HepG2 (cell line): Measurements from ENCODE around the gene ZNF615. TPM values are rescaled to one million over a fixed set of nuclear protein-coding genes. Genes with fewer than 3 reads are reported as not detected.

ENCODE experiments used
- ARHGAP35 ChIP-seq: sonication (generic); formaldehyde crosslinking; IDR thresholded peaks from 2 replicates; pipeline ENCODE4 v1.9.0; 2022; ENCODE audit warnings: mild to moderate bottlenecking, inconsistent platforms, moderate library complexity, missing genetic modification reagents, borderline replicate concordance
- BCL6 ChIP-seq: IDR thresholded peaks from 2 replicates; pipeline ENCODE4 v1.6.1; 2016; ENCODE audit warnings: missing genetic modification reagents, missing compliant biosample characterization
- CC2D1A ChIP-seq: sonication (generic); formaldehyde crosslinking; IDR thresholded peaks from 2 replicates; pipeline ENCODE4 v1.8.1; 2023; ENCODE audit warnings: mild to moderate bottlenecking, missing genetic modification reagents
- FOXA3 ChIP-seq: IDR thresholded peaks from 2 replicates; pipeline ENCODE4 v1.6.1; 2016; ENCODE audit warnings: missing genetic modification reagents, missing compliant biosample characterization
- HNRNPLL ChIP-seq: fragments of 200-400 bp; formaldehyde crosslinking; IDR thresholded peaks from 2 replicates; pipeline ENCODE4 v1.6.1; 2017; ENCODE audit warnings: mild to moderate bottlenecking, low read depth, low read length; ENCODE audit not compliant: poor library complexity, severe bottlenecking
- HOXA3 ChIP-seq: sonication (generic); formaldehyde crosslinking; IDR thresholded peaks from 2 replicates; pipeline ENCODE4 v1.5.0; 2020; ENCODE audit warnings: missing genetic modification reagents
- MTF1 ChIP-seq: sonication (generic); formaldehyde crosslinking; IDR thresholded peaks from 2 replicates; pipeline ENCODE4 v1.5.0; 2020; ENCODE audit warnings: missing genetic modification reagents
- PAXIP1 ChIP-seq: sonication (generic); formaldehyde crosslinking; conservative IDR thresholded peaks from 2 replicates; pipeline ENCODE4 v1.4.0; 2020; ENCODE audit warnings: mild to moderate bottlenecking, missing genetic modification reagents, moderate library complexity
- TCF7 ChIP-seq: sonication (generic); IDR thresholded peaks from 2 replicates; pipeline ENCODE4 v1.6.1; 2016; ENCODE audit warnings: antibody characterized with exemption, low read depth
- U2AF2 ChIP-seq: fragments of 200-400 bp; formaldehyde crosslinking; IDR thresholded peaks from 2 replicates; pipeline ENCODE4 v1.6.1; 2017; ENCODE audit warnings: low read depth, mild to moderate bottlenecking, low read length
- ZNF430 ChIP-seq: sonication (generic); formaldehyde crosslinking; IDR thresholded peaks from 2 replicates; pipeline ENCODE4 v1.9.0; 2021; ENCODE audit warnings: mild to moderate bottlenecking, missing genetic modification reagents
- ZNF530 ChIP-seq: sonication (generic); formaldehyde crosslinking; IDR thresholded peaks from 2 replicates; pipeline ENCODE4 v1.5.0; 2020; ENCODE audit warnings: low read depth, mild to moderate bottlenecking, missing genetic modification reagents
- ZNF564 ChIP-seq: sonication (generic); formaldehyde crosslinking; IDR thresholded peaks from 2 replicates; pipeline ENCODE4 v1.8.1; 2023; ENCODE audit warnings: mild to moderate bottlenecking, missing genetic modification reagents
- ZNF724P ChIP-seq: sonication (generic); formaldehyde crosslinking; IDR thresholded peaks from 2 replicates; pipeline ENCODE4 v1.8.0; 2022; ENCODE audit warnings: missing genetic modification reagents, borderline replicate concordance
- ZNF878 ChIP-seq: sonication (generic); formaldehyde crosslinking; IDR thresholded peaks from 2 replicates; pipeline ENCODE4 v1.8.1; 2023; ENCODE audit warnings: mild to moderate bottlenecking, missing genetic modification reagents, moderate library complexity
- polyA plus RNA-seq, 8 experiments: library from polyadenylated mRNA; depleted of rRNA in 3 of 8; stranded (reverse) in 7 of 8; unstranded in 1 of 8; fragments of >200 nt; fragmentation: Illumina TruSeq in 4 of 8; extraction: Trizol in 4 of 8; gene quantifications; 2 replicates each; pipeline versions ENCODE4 v1.2.1 to v1.2.3, GENCODE V29; 2011 to 2016; ENCODE audit warnings: low read depth in 4 of 8, missing spikeins in 1 of 8, mixed read lengths in 1 of 8; ENCODE audit not compliant: insufficient read depth in 1 of 8
- total RNA-seq, 5 experiments: library from RNA; depleted of rRNA; stranded (reverse); fragments of >200 nt; fragmentation: Illumina TruSeq; extraction: Trizol; gene quantifications; 2 replicates each; pipeline ENCODE4 v1.2.3, GENCODE V29; 2016; ENCODE audit warnings: low read depth in 1 of 5
- TF ChIP-seq, protein P1 (sequence below): sonication (generic); formaldehyde crosslinking; IDR thresholded peaks from 2 replicates; pipeline ENCODE4 v1.4.0; 2020; ENCODE audit warnings: mild to moderate bottlenecking, missing genetic modification reagents

ZNF615 gene
- total and polyA plus RNA-seq, 2 of the 13 experiments (the other 11 are each of a cell fraction or from before 2014, with no cell fraction given), result 5.2 to 7.8 TPM

DNA sequence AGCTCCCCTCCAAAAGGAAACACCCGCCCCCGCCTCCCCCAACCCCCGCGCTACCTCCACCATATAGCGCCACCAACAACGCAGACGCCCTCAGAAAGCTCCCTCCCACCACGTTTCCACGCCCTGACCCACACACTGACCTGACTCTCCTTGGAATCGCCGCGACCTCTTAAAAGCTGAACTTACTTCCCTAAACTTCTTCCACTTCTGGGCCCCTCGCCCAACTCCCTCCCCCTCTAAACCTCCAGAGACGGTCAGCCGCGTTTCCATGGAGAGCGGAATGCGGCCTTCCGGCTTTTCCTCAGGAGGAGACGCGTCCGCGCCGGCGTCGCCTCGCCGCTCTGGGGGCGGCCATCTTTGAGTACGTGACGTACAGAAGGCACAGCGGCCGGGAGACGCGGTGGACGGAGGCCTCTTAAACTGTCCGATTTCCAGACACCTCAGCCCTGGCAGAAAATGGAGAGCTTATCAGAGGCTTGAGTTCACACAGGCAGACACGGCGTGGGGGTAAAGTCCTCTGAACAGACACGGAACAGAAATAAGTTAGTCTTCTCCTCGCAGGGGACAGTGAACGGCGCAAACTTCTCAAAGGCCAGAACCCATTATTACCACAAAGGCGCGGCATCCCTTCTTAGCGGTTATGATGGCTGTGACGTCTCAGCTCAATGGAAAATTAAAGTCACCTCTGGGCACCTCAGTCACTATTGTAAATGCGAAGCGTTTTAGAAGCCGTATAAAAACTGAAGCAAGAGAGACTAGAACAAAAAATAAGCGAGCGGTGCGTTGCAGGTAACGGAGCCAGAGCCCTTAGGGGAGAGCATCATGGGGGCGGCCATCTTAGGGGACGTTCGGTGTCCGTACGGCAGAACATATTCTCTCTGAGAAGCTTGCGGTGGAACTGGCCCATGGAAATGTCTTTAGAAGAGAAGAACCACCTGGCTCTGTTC lies 40.8 kb upstream of the ZNF615 start, which contains the start of gene ZNF432 (continued):
- TF ChIP-seq ARHGAP35 (CRISPR knock-in tag), result peak; percentile 29; the same call in 1 of the 2 replicates
- TF ChIP-seq ZNF564 (CRISPR knock-in tag), result peak; percentile 49; the same call in 1 of the 2 replicates
- TF ChIP-seq BCL6, result peak; percentile 18; the same call in 1 of the 2 replicates
- TF ChIP-seq ZNF878 (CRISPR knock-in tag), result no peak
- TF ChIP-seq HOXA3, result peak; percentile 79; the same call in 1 of the 2 replicates
- TF ChIP-seq HNRNPLL, result peak; percentile 88
- TF ChIP-seq ZNF530 (CRISPR knock-in tag), result no peak
- 0 out of 2 replicates have a peak, but pooled peaks have one; percentile 33 for TF ChIP-seq U2AF2
- TF ChIP-seq TCF7, result no peak
- TF ChIP-seq ZNF430 (CRISPR knock-in tag), result peak; percentile 83; the same call in 1 of the 2 replicates
- TF ChIP-seq ZNF724P (CRISPR knock-in tag), result peak; percentile 73; the same call in 1 of the 2 replicates
- TF ChIP-seq FOXA3 (CRISPR knock-in tag), result peak; percentile 29; the same call in 1 of the 2 replicates
- TF ChIP-seq, protein P1, sequence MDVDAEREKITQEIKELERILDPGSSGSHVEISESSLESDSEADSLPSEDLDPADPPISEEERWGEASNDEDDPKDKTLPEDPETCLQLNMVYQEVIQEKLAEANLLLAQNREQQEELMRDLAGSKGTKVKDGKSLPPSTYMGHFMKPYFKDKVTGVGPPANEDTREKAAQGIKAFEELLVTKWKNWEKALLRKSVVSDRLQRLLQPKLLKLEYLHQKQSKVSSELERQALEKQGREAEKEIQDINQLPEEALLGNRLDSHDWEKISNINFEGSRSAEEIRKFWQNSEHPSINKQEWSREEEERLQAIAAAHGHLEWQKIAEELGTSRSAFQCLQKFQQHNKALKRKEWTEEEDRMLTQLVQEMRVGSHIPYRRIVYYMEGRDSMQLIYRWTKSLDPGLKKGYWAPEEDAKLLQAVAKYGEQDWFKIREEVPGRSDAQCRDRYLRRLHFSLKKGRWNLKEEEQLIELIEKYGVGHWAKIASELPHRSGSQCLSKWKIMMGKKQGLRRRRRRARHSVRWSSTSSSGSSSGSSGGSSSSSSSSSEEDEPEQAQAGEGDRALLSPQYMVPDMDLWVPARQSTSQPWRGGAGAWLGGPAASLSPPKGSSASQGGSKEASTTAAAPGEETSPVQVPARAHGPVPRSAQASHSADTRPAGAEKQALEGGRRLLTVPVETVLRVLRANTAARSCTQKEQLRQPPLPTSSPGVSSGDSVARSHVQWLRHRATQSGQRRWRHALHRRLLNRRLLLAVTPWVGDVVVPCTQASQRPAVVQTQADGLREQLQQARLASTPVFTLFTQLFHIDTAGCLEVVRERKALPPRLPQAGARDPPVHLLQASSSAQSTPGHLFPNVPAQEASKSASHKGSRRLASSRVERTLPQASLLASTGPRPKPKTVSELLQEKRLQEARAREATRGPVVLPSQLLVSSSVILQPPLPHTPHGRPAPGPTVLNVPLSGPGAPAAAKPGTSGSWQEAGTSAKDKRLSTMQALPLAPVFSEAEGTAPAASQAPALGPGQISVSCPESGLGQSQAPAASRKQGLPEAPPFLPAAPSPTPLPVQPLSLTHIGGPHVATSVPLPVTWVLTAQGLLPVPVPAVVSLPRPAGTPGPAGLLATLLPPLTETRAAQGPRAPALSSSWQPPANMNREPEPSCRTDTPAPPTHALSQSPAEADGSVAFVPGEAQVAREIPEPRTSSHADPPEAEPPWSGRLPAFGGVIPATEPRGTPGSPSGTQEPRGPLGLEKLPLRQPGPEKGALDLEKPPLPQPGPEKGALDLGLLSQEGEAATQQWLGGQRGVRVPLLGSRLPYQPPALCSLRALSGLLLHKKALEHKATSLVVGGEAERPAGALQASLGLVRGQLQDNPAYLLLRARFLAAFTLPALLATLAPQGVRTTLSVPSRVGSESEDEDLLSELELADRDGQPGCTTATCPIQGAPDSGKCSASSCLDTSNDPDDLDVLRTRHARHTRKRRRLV, result no peak; the same call in 1 of the 2 replicates
- 0 out of 2 replicates have a peak, but pooled peaks have one; percentile 47 for TF ChIP-seq CC2D1A (CRISPR knock-in tag)
- TF ChIP-seq PAXIP1 (CRISPR knock-in tag), result 0 out of 2 replicates have a peak, but pooled peaks have one; percentile 32
- TF ChIP-seq MTF1 (CRISPR knock-in tag), result peak; percentile 43; the same call in 1 of the 2 replicates
